ENCODE results near the gene C1QTNF6.

DNA sequence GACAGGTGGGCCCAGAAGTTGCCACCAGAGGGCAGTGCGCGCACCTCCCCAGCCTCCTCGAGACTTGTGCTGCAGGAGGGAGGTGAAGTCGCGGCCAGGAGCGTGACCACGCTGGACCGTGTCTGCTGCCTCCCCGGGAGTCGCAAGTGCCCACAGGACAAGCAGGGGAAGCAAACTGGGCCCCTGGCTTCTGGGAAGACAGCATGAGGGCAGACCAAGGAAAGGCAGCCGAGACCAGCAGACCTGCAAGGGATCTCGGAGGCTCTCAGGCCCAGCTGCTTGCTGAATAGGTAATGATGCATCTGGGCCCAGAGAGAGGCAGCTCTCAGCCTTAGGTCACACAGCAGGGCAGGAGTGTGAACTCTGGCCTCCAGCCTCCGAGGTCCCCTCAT lies 21.4 kb downstream of the C1QTNF6 start:
- TF ChIP-seq, protein P1, sequence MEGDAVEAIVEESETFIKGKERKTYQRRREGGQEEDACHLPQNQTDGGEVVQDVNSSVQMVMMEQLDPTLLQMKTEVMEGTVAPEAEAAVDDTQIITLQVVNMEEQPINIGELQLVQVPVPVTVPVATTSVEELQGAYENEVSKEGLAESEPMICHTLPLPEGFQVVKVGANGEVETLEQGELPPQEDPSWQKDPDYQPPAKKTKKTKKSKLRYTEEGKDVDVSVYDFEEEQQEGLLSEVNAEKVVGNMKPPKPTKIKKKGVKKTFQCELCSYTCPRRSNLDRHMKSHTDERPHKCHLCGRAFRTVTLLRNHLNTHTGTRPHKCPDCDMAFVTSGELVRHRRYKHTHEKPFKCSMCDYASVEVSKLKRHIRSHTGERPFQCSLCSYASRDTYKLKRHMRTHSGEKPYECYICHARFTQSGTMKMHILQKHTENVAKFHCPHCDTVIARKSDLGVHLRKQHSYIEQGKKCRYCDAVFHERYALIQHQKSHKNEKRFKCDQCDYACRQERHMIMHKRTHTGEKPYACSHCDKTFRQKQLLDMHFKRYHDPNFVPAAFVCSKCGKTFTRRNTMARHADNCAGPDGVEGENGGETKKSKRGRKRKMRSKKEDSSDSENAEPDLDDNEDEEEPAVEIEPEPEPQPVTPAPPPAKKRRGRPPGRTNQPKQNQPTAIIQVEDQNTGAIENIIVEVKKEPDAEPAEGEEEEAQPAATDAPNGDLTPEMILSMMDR (optimal IDR thresholded peaks at IDR 0.05 in 1 of 3, IDR thresholded peaks at IDR 0.05 in 1 of 3, conservative IDR thresholded peaks at IDR 0.05 in 1 of 3; ENCODE audit: extremely low read depth in 1 of 3, insufficient read depth in 2 of 3, low read length in 3 of 3) = peak; percentile 89 to 97 (median 96)
- no peak for TF ChIP-seq EZH2 (IDR thresholded peaks at IDR 0.05; ENCODE audit: low read length)

Data from keratinocyte (primary cell).